Measurements from ENCODE around the gene BCDIN3D. TPM values are rescaled to one million over a fixed set of nuclear protein-coding genes. Genes with fewer than 3 reads are reported as not detected.

BCDIN3D gene
- total and polyA plus RNA-seq, 2 of the 8 experiments (the other 6 are each of a cell fraction or from before 2014, with no cell fraction given), result 1.6 to 2.4 TPM

- no peak overlapping the region for H2AFZ ChIP-seq (ENCODE audit: low read length)
- no peak overlapping the region for H3K14ac ChIP-seq (ENCODE audit: insufficient read length)
- no peak overlapping the region for H3K18ac ChIP-seq (ENCODE audit: extremely low read depth, low read length)
- no peaks in the 10 kb centered on the region for H3K9me3 ChIP-seq (ENCODE audit: insufficient read depth in 2 of 2, low read depth in 1 of 2, low read length in 1 of 2)
- H4K8ac ChIP-seq (ENCODE audit: extremely low read depth, insufficient read depth, low read length), result no peak overlapping the region; the same call in 1 of the 2 replicates
- H3K23me2 ChIP-seq (ENCODE audit: low read depth, low read length), result no peaks in the 10 kb centered on the region; the same call in 1 of the 2 replicates
- no peaks in the 10 kb centered on the region for H4K20me1 ChIP-seq (replicated peaks in 1 of 2; ENCODE audit: control insufficient read depth in 1 of 2, insufficient read depth in 2 of 2, low read length in 2 of 2)
- H3K4me1 ChIP-seq (replicated peaks in 1 of 4; ENCODE audit: control insufficient read depth in 3 of 4, insufficient read depth in 4 of 4, low read length in 3 of 4), result peaks cover 0 to 11% (median 6%) of the 10 kb centered on the region in 4 experiments; a peak in 5 of 7 replicates
- no peak overlapping the region for H2BK20ac ChIP-seq (ENCODE audit: low read length)
- H4K91ac ChIP-seq (replicated peaks; ENCODE audit: insufficient read length, low read length), result no peak overlapping the region
- FAIRE-seq (no peak), DNase-seq (ENCODE audit: low read depth in 1 of 2, low spot score in 2 of 2) (no peak)
- ChIA-PET POLR2A (ENCODE audit: partially characterized antibody) (interaction anchor here (0.6 kb wide), 1 partner anchor 56 kb away, joined by 4 read pairs; no protein-coding TSS in a partner anchor), CTCF (ENCODE audit: partially characterized antibody) (interaction anchor here (0.7 to 12.4 kb wide), 11 partner anchors 9 to 241 kb away, joined by 3 to 107 read pairs (median 5); no protein-coding TSS in a partner anchor)
- no peak overlapping the region for H2BK15ac ChIP-seq (ENCODE audit: low read length)
- no peak overlapping the region for H3K4me3 ChIP-seq (ENCODE audit: extremely low read depth in 1 of 4, insufficient read depth in 2 of 4, low read depth in 3 of 4, low read length in 4 of 4)
- H3K27ac ChIP-seq (ENCODE audit: low read depth, low read length), result no peak overlapping the region
- TF ChIP-seq RXRA (IDR thresholded peaks at IDR 0.05; ENCODE audit: insufficient read depth, low read depth, low read length) (no peak), KDM4A (IDR thresholded peaks at IDR 0.05; ENCODE audit: low read depth, low read length, severe bottlenecking) (no peak), SP1 (IDR thresholded peaks at IDR 0.05; ENCODE audit: low read depth, low read length) (no peak), KDM1A (IDR thresholded peaks at IDR 0.05; ENCODE audit: borderline replicate concordance, low read length) (no peak), TBP (IDR thresholded peaks at IDR 0.05; ENCODE audit: low read depth, low read length) (no peak), MAFK (IDR thresholded peaks at IDR 0.05; ENCODE audit: low read depth, low read length) (no peak), EGR1 (IDR thresholded peaks at IDR 0.05; ENCODE audit: borderline replicate concordance, low read depth, low read length) (no peak)
- TF ChIP-seq, protein P1, sequence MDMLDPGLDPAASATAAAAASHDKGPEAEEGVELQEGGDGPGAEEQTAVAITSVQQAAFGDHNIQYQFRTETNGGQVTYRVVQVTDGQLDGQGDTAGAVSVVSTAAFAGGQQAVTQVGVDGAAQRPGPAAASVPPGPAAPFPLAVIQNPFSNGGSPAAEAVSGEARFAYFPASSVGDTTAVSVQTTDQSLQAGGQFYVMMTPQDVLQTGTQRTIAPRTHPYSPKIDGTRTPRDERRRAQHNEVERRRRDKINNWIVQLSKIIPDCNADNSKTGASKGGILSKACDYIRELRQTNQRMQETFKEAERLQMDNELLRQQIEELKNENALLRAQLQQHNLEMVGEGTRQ (IDR thresholded peaks at IDR 0.05; ENCODE audit: low read length), result no peak
- H3K79me1 ChIP-seq (ENCODE audit: low read depth, low read length), result no peaks in the 10 kb centered on the region
- H3K79me2 ChIP-seq (ENCODE audit: control insufficient read depth in 1 of 2, insufficient read depth in 2 of 2, low read length in 2 of 2), result no peaks in the 10 kb centered on the region
- H3K23ac ChIP-seq (ENCODE audit: insufficient read length), result no peak overlapping the region
- no peak overlapping the region for H3K56ac ChIP-seq (replicated peaks; ENCODE audit: insufficient read length, low read depth, low read length)
- no peak overlapping the region for H4K5ac ChIP-seq (ENCODE audit: insufficient read length, low read depth, low read length)
- peak overlapping the region; percentile 82; the same call in 1 of the 2 replicates for H2AK5ac ChIP-seq (ENCODE audit: low read depth, low read length)
- no peak overlapping the region for H3K4ac ChIP-seq (replicated peaks; ENCODE audit: insufficient read length, low read depth, low read length)
- H3K9ac ChIP-seq (replicated peaks in 1 of 4; ENCODE audit: extremely low read depth in 1 of 4, low read depth in 3 of 4, low read length in 3 of 4), result no peak overlapping the region
- no peak overlapping the region for H3K4me2 ChIP-seq (ENCODE audit: insufficient read depth in 1 of 2, low read depth in 2 of 2, low read length in 2 of 2)
- H2BK12ac ChIP-seq (ENCODE audit: low read depth, low read length), result no peak overlapping the region
- peaks cover 0 to 11% (median 2%) of the 10 kb centered on the region in 4 experiments; a peak in 5 of 7 replicates for H3K27me3 ChIP-seq (replicated peaks in 1 of 4; ENCODE audit: control insufficient read depth in 3 of 4, extremely low read depth in 1 of 4, insufficient read depth in 3 of 4, low read length in 3 of 4)
- H3K36me3 ChIP-seq (ENCODE audit: control insufficient read depth in 2 of 4, insufficient read depth in 4 of 4, low read length in 3 of 4), result no peaks in the 10 kb centered on the region
- WGBS, 2 experiments (ENCODE audit: extremely low coverage in 1 of 2, insufficient coverage in 1 of 2, insufficient read length in 1 of 2, insufficient replicate concordance in 2 of 2, low coverage in 1 of 2, low lambda C conversion rate in 2 of 2, missing lambda C conversion rate in 1 of 2), result 86% methylated on average over 10 of the region's 10 CpGs; no CpG with 5 or more reads in 1 of the 2 experiments
- H2BK5ac ChIP-seq (ENCODE audit: low read depth, low read length), result no peak overlapping the region
- H2BK120ac ChIP-seq (replicated peaks; ENCODE audit: low read depth, low read length), result no peak overlapping the region
Observed at GRCh38 chr12:49892084-49892731, 49.3 kb upstream of the BCDIN3D start.

Data from H1 (cell line).